Progenitor cell of endocrine pancreas (in vitro differentiated cells): Measurements from ENCODE around the gene LRAT. TPM values are rescaled to one million over a fixed set of nuclear protein-coding genes. Genes with fewer than 3 reads are reported as not detected.
A peak's percentile ranks its signal among the peaks of the same experiment; 100 is the strongest.

Experiments
- DNase-seq: peaks from one replicate; pipeline ENCODE4 v3.0.0; 2021; ENCODE audit warnings: low spot score; ENCODE audit not compliant: unreplicated experiment
- H3K27ac Mint-ChIP-seq: 2 replicates; pipeline ENCODE4 v1.8.0; 2021; ENCODE audit warnings: mild to moderate bottlenecking, moderate library complexity, mixed read lengths
- H3K27me3 Mint-ChIP-seq: 2 replicates; pipeline ENCODE4 v1.8.0; 2021; ENCODE audit warnings: mixed read lengths
- H3K36me3 Mint-ChIP-seq: 2 replicates; pipeline ENCODE4 v1.8.0; 2022; ENCODE audit warnings: mixed read lengths; ENCODE audit not compliant: insufficient read depth
- H3K4me1 Mint-ChIP-seq: 2 replicates; pipeline ENCODE4 v1.8.0; 2021; ENCODE audit warnings: low read depth, mixed read lengths
- H3K4me3 Mint-ChIP-seq: 2 replicates; pipeline ENCODE4 v1.8.0; 2021; ENCODE audit warnings: low read depth, mild to moderate bottlenecking, moderate library complexity, mixed read lengths
- H3K9me3 Mint-ChIP-seq: 2 replicates; pipeline ENCODE4 v1.8.0; 2021; ENCODE audit warnings: low read depth, mixed read lengths
- total RNA-seq: library from RNA; stranded (reverse); gene quantifications from 2 replicates; pipeline ENCODE4 v1.2.1, GENCODE V29; 2021
- TF ChIP-seq, protein P1 (sequence below): fragments of 200-600 bp; sonication (generic); IDR thresholded peaks from one replicate; pipeline ENCODE4 v1.5.0; 2021; ENCODE audit warnings: antibody characterized with exemption, mild to moderate bottlenecking; ENCODE audit not compliant: unreplicated experiment

The LRAT gene
- total RNA-seq, 1 donor from 2014 or later, result 22.6 TPM

DNA sequence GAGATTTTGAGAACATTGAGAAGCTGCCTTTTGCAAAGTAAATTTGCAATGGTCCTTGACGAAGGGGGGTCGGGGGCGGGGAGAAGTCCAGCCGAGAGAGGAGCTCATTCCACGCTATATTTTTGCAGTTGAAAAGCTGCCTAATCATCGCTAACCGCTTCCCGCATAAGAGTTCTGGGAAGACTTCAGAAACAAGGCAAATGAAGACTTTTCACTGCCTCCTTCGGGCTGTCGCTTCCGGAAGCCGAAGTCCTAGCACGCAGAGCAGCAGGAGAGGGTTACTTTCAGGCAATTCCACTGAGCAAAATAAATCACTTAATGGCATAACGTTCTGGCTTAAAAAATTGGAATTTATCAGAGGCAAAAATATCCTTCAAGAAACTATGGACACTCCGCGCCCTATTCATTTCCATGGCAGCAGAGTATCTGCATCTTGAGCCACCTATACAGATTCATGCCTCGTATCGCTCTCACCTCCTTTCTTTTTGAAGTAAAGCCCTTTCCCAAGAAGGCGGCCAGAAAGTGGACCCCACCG is 2.6 kb upstream of the LRAT start:
- Mint-ChIP-seq H3K27ac (no peak overlapping the region), H3K9me3 (no peaks in the 10 kb centered on the region), H3K27me3 (peaks cover 57% of the 10 kb centered on the region), H3K4me3 (peak overlapping the region; percentile 28), H3K36me3 (no peaks in the 10 kb centered on the region), H3K4me1 (peaks cover 22% of the 10 kb centered on the region)
- DNase-seq, result no peak
- TF ChIP-seq, protein P1, sequence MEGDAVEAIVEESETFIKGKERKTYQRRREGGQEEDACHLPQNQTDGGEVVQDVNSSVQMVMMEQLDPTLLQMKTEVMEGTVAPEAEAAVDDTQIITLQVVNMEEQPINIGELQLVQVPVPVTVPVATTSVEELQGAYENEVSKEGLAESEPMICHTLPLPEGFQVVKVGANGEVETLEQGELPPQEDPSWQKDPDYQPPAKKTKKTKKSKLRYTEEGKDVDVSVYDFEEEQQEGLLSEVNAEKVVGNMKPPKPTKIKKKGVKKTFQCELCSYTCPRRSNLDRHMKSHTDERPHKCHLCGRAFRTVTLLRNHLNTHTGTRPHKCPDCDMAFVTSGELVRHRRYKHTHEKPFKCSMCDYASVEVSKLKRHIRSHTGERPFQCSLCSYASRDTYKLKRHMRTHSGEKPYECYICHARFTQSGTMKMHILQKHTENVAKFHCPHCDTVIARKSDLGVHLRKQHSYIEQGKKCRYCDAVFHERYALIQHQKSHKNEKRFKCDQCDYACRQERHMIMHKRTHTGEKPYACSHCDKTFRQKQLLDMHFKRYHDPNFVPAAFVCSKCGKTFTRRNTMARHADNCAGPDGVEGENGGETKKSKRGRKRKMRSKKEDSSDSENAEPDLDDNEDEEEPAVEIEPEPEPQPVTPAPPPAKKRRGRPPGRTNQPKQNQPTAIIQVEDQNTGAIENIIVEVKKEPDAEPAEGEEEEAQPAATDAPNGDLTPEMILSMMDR, result no peak

DNA sequence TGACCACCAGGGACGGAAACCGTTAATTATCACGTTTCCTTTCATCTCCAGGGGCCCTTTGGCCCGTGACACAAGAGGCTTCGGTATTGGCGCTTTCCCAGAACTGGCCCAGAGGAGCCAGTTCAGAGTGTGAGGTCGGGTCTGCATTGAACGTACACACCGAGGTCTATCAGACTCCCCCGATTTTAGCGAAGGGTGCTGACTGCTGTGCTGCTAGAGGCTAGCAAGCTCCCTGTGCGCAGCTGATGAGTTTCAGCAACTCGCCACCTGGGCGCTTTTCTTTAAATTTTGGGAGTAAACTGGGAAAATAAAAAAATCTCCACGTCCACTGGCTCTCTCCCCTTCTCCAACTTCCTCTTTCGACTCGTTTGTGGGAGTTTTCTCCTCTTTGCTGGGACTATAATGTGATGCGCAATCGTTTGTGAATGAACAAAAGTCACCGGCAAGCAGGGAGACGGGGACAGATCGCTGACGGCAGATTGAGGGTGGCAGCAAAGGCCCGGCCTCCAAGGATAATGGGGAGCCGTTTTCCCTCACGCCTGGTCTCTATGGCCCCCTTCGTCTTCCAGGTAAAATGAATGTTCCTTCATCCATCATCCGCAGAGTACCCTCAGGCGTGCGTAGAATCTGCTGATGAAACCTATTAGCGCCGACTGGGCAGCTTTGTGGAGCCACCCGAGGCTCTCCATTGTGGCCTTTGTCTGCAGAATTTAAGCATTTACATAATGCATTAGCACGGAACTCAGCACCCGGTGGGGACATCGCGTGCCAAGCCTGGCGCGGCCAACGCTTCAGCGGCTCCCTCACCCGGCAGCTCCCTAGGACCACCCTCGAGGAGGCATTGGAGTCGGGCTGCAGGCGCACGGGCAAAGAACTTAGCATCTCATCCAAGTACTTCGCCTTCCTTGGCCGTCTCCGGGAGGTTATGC is 1.6 kb upstream of the LRAT start:
- H3K27ac Mint-ChIP-seq, result peak overlapping the region; percentile 34
- H3K4me3 Mint-ChIP-seq, result peak overlapping the region; percentile 61
- H3K36me3 Mint-ChIP-seq, result no peaks in the 10 kb centered on the region
- no peaks in the 10 kb centered on the region for H3K9me3 Mint-ChIP-seq
- peak; percentile 17 for DNase-seq
- H3K4me1 Mint-ChIP-seq, result peaks cover 27% of the 10 kb centered on the region
- TF ChIP-seq, protein P1, result no peak
- peaks cover 57% of the 10 kb centered on the region for H3K27me3 Mint-ChIP-seq

DNA sequence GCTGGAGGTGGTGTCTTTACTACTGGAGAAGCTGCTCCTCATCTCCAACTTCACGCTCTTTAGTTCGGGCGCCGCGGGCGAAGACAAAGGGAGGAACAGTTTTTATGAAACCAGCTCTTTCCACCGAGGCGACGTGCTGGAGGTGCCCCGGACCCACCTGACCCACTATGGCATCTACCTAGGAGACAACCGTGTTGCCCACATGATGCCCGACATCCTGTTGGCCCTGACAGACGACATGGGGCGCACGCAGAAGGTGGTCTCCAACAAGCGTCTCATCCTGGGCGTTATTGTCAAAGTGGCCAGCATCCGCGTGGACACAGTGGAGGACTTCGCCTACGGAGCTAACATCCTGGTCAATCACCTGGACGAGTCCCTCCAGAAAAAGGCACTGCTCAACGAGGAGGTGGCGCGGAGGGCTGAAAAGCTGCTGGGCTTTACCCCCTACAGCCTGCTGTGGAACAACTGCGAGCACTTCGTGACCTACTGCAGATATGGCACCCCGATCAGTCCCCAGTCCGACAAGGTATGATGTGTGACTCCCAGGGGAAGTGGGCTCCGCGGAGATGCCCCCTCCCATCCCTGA is 634 bp downstream of the LRAT start:
- TF ChIP-seq, protein P1, result no peak
- Mint-ChIP-seq H3K27ac (peak overlapping the region; percentile 90), H3K36me3 (peaks cover 6% of the 10 kb centered on the region), H3K27me3 (peaks cover 46% of the 10 kb centered on the region), H3K4me1 (peaks cover 32% of the 10 kb centered on the region), H3K9me3 (no peaks in the 10 kb centered on the region), H3K4me3 (peak overlapping the region; percentile 94)
- DNase-seq, result no peak

GRCh38 chr4:154757713-154758112 is 13.9 kb downstream of the LRAT start:
- no peak overlapping the region for H3K27ac Mint-ChIP-seq
- TF ChIP-seq, protein P1, result no peak
- DNase-seq, result no peak
- H3K9me3 Mint-ChIP-seq, result no peaks in the 10 kb centered on the region
- no peaks in the 10 kb centered on the region for H3K36me3 Mint-ChIP-seq
- H3K4me1 Mint-ChIP-seq, result peaks cover 7% of the 10 kb centered on the region
- H3K4me3 Mint-ChIP-seq, result no peak overlapping the region
- H3K27me3 Mint-ChIP-seq, result peaks cover 30% of the 10 kb centered on the region

DNA sequence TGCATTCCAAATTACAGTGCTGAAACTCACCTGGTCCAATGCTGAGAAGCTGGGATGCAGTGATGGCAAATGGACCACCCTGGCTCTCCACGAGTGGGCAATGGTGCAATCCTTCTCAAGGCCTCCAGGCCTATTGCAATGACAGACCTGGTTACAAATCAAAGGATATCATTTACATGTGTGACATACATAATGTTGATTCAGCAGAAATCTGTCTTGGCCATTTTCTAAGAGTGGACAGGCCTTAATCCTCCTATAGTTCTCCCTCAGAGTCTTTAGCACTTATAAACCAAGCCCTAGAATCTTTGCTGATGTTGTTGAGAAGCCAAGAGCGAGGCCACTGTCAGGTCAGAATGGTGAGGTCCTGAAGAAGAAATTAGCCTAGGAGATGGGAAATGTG is 17.1 kb downstream of the LRAT start:
- H3K4me1 Mint-ChIP-seq, result peaks cover 6% of the 10 kb centered on the region
- TF ChIP-seq, protein P1, result no peak
- DNase-seq, result no peak
- no peaks in the 10 kb centered on the region for H3K36me3 Mint-ChIP-seq
- H3K27me3 Mint-ChIP-seq, result peaks cover 24% of the 10 kb centered on the region
- no peaks in the 10 kb centered on the region for H3K9me3 Mint-ChIP-seq
- no peak overlapping the region for H3K27ac Mint-ChIP-seq
- no peak overlapping the region for H3K4me3 Mint-ChIP-seq
